Smooth muscle cell (in vitro differentiated cells): ENCODE data around the gene UBN2. TPM values are rescaled to one million over a fixed set of nuclear protein-coding genes. Genes with fewer than 3 reads are reported as not detected.

Experiments
- DNase-seq: peaks from one replicate; lab custom pipeline; 2025; ENCODE audit not compliant: unreplicated experiment; lab: John Stamatoyannopoulos, UW
- H2AFZ ChIP-seq: fragments of 200-600 bp; sonication (generic); 2 replicates; pipeline ENCODE4 v1.6.0; 2016; ENCODE audit warnings: antibody characterized with exemption, low read depth, mild to moderate bottlenecking
- H3F3A ChIP-seq: fragments of 200-600 bp; sonication (generic); 2 replicates; pipeline ENCODE4 v1.6.0; 2017; ENCODE audit warnings: antibody characterized with exemption, low read depth
- H3K27ac ChIP-seq: fragments of 200-600 bp; sonication (generic); 2 replicates; pipeline ENCODE4 v1.5.1; 2016; ENCODE audit warnings: low read depth, mild to moderate bottlenecking
- H3K27me3 ChIP-seq: fragments of 200-600 bp; sonication (generic); 2 replicates; pipeline ENCODE4 v1.6.1; 2016; ENCODE audit warnings: low read depth, mild to moderate bottlenecking
- H3K36me3 ChIP-seq: fragments of 200-600 bp; sonication (generic); 2 replicates; pipeline ENCODE4 v1.5.1; 2016; ENCODE audit warnings: low read depth
- H3K4me1 ChIP-seq: fragments of 200-600 bp; sonication (generic); 2 replicates; pipeline ENCODE4 v1.5.1; 2016; ENCODE audit warnings: low read depth
- H3K4me2 ChIP-seq: fragments of 200-600 bp; sonication (generic); 2 replicates; pipeline ENCODE4 v1.6.0; 2016; ENCODE audit warnings: mild to moderate bottlenecking
- H3K4me3 ChIP-seq: fragments of 200-600 bp; sonication (generic); 2 replicates; pipeline ENCODE4 v1.5.1; 2016; ENCODE audit warnings: mild to moderate bottlenecking
- H3K79me2 ChIP-seq: fragments of 200-600 bp; sonication (generic); 2 replicates; pipeline ENCODE4 v1.6.0; 2016; ENCODE audit warnings: low read depth, mild to moderate bottlenecking
- H3K9ac ChIP-seq: fragments of 200-600 bp; sonication (generic); 2 replicates; pipeline ENCODE4 v1.6.0; 2016; ENCODE audit warnings: low read depth
- H3K9me3 ChIP-seq: fragments of 200-600 bp; sonication (generic); replicated peaks from 2 replicates; pipeline ENCODE4 v1.5.1; 2016; ENCODE audit warnings: low read depth
- H4K20me1 ChIP-seq: fragments of 200-600 bp; sonication (generic); 2 replicates; pipeline ENCODE4 v1.6.0; 2016; ENCODE audit warnings: low read depth
- WGBS: methylation state at CpG from one replicate; pipeline ENCODE4 v1.1.7; 2016; ENCODE audit warnings: low lambda C conversion rate; 5-methylcytosine and 5-hydroxymethylcytosine counted together
- polyA plus RNA-seq: library from polyadenylated mRNA; unstranded; fragments of >200 nt; fragmentation: Nextera tagmentation; extraction: Ambion mirVana; gene quantifications from 2 replicates; pipeline ENCODE4 v1.2.1, GENCODE V29; 2016
- total RNA-seq: library from RNA; depleted of rRNA; stranded (reverse); fragments of >200 nt; gene quantifications from 2 replicates; pipeline ENCODE4 v1.2.3, GENCODE V29; 2014
- TF ChIP-seq, protein P1 (sequence below): fragments of 200-600 bp; sonication (generic); IDR thresholded peaks from 2 replicates; pipeline ENCODE4 v1.5.1; 2017; ENCODE audit warnings: borderline replicate concordance, mild to moderate bottlenecking, antibody characterized with exemption; ENCODE audit not compliant: insufficient read depth, poor library complexity, severe bottlenecking

The UBN2 gene
- total and polyA plus RNA-seq, 2 experiments from 2014 or later, result 2.5 to 13.4 TPM

DNA sequence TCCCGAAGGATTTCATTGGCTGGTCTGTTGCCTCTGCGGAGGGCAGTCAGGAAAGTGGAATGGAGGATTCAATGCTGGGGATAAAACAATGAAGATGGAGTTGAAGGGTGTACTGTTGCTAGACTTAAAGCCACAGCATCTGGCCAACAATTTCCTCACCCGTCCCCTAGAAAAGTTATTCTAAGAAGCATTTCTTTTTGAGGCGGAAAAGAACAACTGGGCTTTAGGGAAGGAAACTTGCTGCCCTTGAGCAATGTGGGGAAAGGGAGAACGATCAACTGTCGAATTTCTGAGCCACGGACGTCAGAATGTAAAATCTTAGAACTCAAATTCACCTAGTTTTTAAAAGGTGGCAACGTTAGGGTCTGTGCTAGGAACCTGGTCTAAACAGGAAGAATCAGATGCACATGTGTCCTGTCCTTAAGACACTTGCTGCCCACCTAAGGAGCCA is 110.8 kb downstream of the UBN2 start:
- peak overlapping the region; percentile 70 for H3K4me3 ChIP-seq
- DNase-seq, result no peak
- no peaks in the 10 kb centered on the region for H3K9me3 ChIP-seq
- H4K20me1 ChIP-seq, result no peaks in the 10 kb centered on the region
- H3K4me2 ChIP-seq, result peak overlapping the region; percentile 86
- no peaks in the 10 kb centered on the region for H3K27me3 ChIP-seq
- H3K79me2 ChIP-seq, result peaks cover 15% of the 10 kb centered on the region
- TF ChIP-seq, protein P1, sequence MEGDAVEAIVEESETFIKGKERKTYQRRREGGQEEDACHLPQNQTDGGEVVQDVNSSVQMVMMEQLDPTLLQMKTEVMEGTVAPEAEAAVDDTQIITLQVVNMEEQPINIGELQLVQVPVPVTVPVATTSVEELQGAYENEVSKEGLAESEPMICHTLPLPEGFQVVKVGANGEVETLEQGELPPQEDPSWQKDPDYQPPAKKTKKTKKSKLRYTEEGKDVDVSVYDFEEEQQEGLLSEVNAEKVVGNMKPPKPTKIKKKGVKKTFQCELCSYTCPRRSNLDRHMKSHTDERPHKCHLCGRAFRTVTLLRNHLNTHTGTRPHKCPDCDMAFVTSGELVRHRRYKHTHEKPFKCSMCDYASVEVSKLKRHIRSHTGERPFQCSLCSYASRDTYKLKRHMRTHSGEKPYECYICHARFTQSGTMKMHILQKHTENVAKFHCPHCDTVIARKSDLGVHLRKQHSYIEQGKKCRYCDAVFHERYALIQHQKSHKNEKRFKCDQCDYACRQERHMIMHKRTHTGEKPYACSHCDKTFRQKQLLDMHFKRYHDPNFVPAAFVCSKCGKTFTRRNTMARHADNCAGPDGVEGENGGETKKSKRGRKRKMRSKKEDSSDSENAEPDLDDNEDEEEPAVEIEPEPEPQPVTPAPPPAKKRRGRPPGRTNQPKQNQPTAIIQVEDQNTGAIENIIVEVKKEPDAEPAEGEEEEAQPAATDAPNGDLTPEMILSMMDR, result no peak
- no peaks in the 10 kb centered on the region for H3K4me1 ChIP-seq
- H3F3A ChIP-seq, result peaks cover 12% of the 10 kb centered on the region
- 2% methylated on average over 9 of the region's 9 CpGs for WGBS
- H3K27ac ChIP-seq, result peak overlapping the region; percentile 95
- peak overlapping the region; percentile 88 for H2AFZ ChIP-seq
- H3K36me3 ChIP-seq, result no peaks in the 10 kb centered on the region
- peak overlapping the region; percentile 94 for H3K9ac ChIP-seq

DNA sequence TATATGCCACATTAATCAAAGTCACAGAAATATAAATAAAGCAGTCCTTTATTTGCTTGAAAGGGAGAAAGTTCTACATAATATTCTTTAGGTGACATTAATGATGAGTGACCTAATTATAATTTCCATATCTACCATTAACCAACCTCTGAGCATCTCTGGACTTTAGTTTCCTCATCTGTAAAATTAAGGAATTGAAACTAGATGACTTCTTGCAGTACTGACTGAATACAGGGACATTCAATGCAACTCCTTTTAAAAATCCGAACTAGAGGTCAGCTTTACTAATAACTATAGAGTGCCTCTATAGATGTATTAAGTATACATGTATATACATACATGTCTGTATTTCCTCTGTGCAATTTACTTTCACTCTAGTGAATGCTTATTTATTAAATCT is 114.0 kb downstream of the UBN2 start:
- 95% methylated on average over 1 of the region's 1 CpG for WGBS
- Histone ChIP-seq H3K4me1 (no peaks in the 10 kb centered on the region), H2AFZ (no peak overlapping the region), H3K79me2 (peaks cover 15% of the 10 kb centered on the region), H3K9me3 (no peaks in the 10 kb centered on the region), H3K36me3 (no peaks in the 10 kb centered on the region), H3K4me2 (no peak overlapping the region), H3K27ac (no peak overlapping the region), H3K27me3 (no peaks in the 10 kb centered on the region), H4K20me1 (no peaks in the 10 kb centered on the region), H3K9ac (no peak overlapping the region), H3K4me3 (no peak overlapping the region), H3F3A (peaks cover under 1% of the 10 kb centered on the region)
- TF ChIP-seq, protein P1, result no peak
- DNase-seq, result no peak

DNA sequence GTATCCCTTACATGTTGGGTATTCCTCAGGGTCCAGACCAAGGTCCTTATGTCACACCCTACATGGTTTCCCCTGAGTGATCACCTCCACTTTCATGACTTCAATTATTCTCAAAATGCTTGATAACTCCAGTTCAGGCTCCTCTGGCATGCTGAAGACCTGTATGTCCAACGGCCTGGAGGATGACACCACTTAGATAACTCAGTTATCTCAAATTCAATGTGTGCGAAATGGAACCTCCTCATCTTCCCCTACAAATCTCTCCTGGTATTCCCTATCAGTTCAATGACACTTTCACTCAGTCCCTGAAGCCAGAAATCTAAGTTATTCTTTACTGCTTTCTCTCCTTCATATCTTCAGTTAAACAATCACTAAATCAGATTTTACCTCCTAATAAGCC is 120.0 kb downstream of the UBN2 start:
- H4K20me1 ChIP-seq, result no peaks in the 10 kb centered on the region
- H3K27me3 ChIP-seq, result no peaks in the 10 kb centered on the region
- H3K4me3 ChIP-seq, result no peak overlapping the region
- no peak overlapping the region for H3K27ac ChIP-seq
- no peaks in the 10 kb centered on the region for H3K9me3 ChIP-seq
- 97% methylated on average over 2 of the region's 2 CpGs for WGBS
- H3K4me1 ChIP-seq, result no peaks in the 10 kb centered on the region
- DNase-seq, result no peak
- no peaks in the 10 kb centered on the region for H3K36me3 ChIP-seq
- TF ChIP-seq, protein P1, result no peak
- no peak overlapping the region for H3K4me2 ChIP-seq
- no peak overlapping the region for H3K9ac ChIP-seq
- no peak overlapping the region for H2AFZ ChIP-seq
- H3K79me2 ChIP-seq, result peaks cover 3% of the 10 kb centered on the region
- H3F3A ChIP-seq, result no peaks in the 10 kb centered on the region

DNA sequence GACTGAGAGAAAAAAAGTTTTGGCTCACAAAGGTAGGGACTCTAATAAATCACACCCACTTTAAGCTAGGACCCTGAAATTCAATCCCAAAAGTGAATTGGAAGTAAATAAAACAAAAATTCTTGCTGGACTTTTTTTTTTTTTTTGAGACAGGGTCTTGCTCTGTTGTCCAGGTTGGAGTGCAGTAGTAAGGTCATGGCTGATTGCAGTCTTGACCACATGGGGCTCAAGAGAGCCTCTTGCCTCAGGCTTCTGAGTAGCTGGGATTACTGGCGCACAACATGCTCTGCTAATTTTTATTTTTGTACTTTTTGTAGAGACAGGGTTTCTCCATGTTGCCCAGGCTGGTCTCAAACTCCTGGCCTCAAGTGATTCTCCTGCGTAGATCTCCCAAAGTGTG is 123.7 kb downstream of the UBN2 start:
- peaks cover 9% of the 10 kb centered on the region for H3K79me2 ChIP-seq
- no peak overlapping the region for H3K4me2 ChIP-seq
- no peak overlapping the region for H3K4me3 ChIP-seq
- H3K27ac ChIP-seq, result no peak overlapping the region
- H3K36me3 ChIP-seq, result no peaks in the 10 kb centered on the region
- H4K20me1 ChIP-seq, result no peaks in the 10 kb centered on the region
- H2AFZ ChIP-seq, result no peak overlapping the region
- TF ChIP-seq, protein P1, result no peak
- no peaks in the 10 kb centered on the region for H3K27me3 ChIP-seq
- peaks cover 6% of the 10 kb centered on the region for H3K4me1 ChIP-seq
- no peak for DNase-seq
- WGBS, result 92% methylated on average over 2 of the region's 2 CpGs
- H3F3A ChIP-seq, result peaks cover 11% of the 10 kb centered on the region
- no peak overlapping the region for H3K9ac ChIP-seq
- no peaks in the 10 kb centered on the region for H3K9me3 ChIP-seq
